Activated naive CD4-positive, alpha-beta T cell treated with anti-CD3 and anti-CD28 coated beads, Interleukin-2, amount 10 ng/mL, durations not matched to agents 7 days and 5 days (primary cell): Measurements from ENCODE around the gene SNX9.
A peak's percentile ranks its signal among the peaks of the same experiment; 100 is the strongest.

Source experiments
- CTCF ChIA-PET: fragments of 350-600 bp; sonication (Branson Sonifier 250); formaldehyde crosslinking; loops from one replicate; lab custom pipeline; 2021; ENCODE audit warnings: antibody characterized with exemption; lab: Charles Lee
- DNase-seq: peaks from one replicate; pipeline ENCODE4 v3.0.0-alpha.2; 2020
- H3K27ac Mint-ChIP-seq: one replicate; pipeline ENCODE4 v1.8.0; 2021; ENCODE audit warnings: mild to moderate bottlenecking, moderate library complexity, mixed read lengths
- H3K27me3 Mint-ChIP-seq: one replicate; pipeline ENCODE4 v1.8.0; 2021; ENCODE audit warnings: mild to moderate bottlenecking, mixed read lengths
- H3K36me3 Mint-ChIP-seq: one replicate; pipeline ENCODE4 v1.8.0; 2021; ENCODE audit warnings: mixed read lengths
- H3K4me1 Mint-ChIP-seq: one replicate; pipeline ENCODE4 v1.8.0; 2021; ENCODE audit warnings: mixed read lengths
- H3K4me3 Mint-ChIP-seq: one replicate; pipeline ENCODE4 v1.8.0; 2021; ENCODE audit warnings: mild to moderate bottlenecking, moderate library complexity, mixed read lengths
- H3K9me3 Mint-ChIP-seq: one replicate; pipeline ENCODE4 v1.8.0; 2021; ENCODE audit warnings: mixed read lengths

SNX9 gene

GRCh38 chr6:157952861-157953351, 129.9 kb downstream of the SNX9 start:
- no peaks in the 10 kb centered on the region for H3K36me3 Mint-ChIP-seq
- CTCF ChIA-PET: interaction anchor here (0.9 kb wide), 1 partner anchor 9 kb away, joined by 3 read pairs; no protein-coding TSS in a partner anchor

DNA sequence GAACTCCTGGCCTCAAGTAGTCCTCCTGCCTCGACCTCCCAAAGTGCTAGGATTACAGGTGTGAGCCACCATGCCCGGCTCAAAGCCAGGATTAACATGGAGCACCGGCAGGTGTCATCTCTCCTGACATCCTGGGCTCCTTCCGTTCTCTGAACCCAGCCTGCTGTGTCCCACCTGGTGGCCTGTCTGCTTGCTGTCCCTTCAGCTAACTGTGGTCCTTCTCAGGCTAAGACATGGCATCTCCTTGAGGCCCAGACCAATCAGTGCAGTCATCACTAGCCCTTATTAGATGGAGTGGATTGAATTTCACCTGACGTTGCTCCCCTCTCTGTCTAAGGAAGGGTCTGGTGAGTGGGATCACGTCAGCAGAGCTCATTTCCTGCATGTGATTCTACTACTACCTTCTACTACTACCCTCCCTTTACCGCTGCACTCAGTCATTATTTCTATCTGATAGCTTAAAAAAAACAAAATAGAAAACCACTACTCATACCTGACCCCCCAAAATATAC, 130.6 kb downstream of the SNX9 start:
- H3K4me3 Mint-ChIP-seq: no peak overlapping the region
- CTCF ChIA-PET: interaction anchor here (0.9 kb wide), 1 partner anchor 8 kb away, joined by 3 read pairs; no protein-coding TSS in a partner anchor
- H3K27ac Mint-ChIP-seq: no peak overlapping the region
- peaks cover 4% of the 10 kb centered on the region for H3K4me1 Mint-ChIP-seq
- no peak for DNase-seq
- H3K9me3 Mint-ChIP-seq: peaks cover 6% of the 10 kb centered on the region
- H3K36me3 Mint-ChIP-seq: peaks cover 4% of the 10 kb centered on the region
- peaks cover 47% of the 10 kb centered on the region for H3K27me3 Mint-ChIP-seq

More at GRCh38 chr6:157952861-157953351, 129.9 kb downstream of the SNX9 start:
- Mint-ChIP-seq H3K4me3 (no peak overlapping the region), H3K27ac (no peak overlapping the region), H3K27me3 (peaks cover 48% of the 10 kb centered on the region), H3K9me3 (peaks cover 2% of the 10 kb centered on the region), H3K4me1 (peaks cover 4% of the 10 kb centered on the region)
- no peak for DNase-seq

DNA sequence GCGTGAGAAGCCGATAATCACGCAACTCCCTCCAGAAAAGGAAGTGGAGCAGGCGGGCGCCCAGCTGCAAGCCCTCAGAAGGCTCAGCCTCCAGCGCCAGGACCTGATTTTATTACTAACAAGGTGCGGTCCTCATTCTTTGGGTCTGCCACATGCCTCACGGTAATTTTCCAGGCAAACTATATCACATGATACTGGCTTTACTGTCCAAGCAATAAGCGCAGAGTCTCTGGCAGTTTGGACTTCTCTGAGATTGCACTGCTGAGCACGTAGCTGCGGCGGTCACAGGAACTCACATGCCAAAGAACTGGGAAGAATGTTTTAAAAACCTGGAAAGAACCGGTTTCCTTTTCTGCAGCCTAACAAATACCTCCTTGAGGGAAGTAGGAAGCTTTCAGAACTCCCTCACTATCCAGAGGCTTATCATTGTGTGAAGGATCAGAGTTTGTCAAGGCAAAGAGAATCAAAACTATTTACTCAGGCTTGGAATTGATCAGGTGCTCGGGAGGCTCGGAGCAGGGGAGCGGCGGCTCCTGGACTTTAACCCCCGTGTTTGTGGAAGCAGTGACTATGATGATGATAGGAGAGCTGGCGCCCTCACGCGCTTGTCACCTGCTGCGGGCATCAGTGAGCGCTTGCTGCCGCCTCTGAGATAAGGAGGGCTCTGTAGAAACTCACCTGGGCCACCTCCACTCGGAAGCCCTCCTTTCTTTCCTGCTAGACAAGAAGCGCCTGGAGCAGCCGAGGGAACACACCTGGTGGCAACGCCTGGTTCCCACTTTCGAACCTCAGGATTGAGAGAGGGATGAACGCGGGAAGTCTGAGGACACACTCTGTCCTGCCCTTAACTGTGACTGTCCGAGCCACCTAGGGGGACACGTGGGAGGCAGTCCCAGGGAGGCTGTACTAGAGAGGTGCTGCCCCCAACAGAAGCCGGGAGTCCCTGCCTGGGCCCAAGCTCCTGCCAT, 131.4 kb downstream of the SNX9 start:
- Mint-ChIP-seq H3K27ac (no peak overlapping the region), H3K4me1 (peaks cover 4% of the 10 kb centered on the region), H3K27me3 (peaks cover 45% of the 10 kb centered on the region), H3K36me3 (peaks cover 11% of the 10 kb centered on the region), H3K9me3 (peaks cover 13% of the 10 kb centered on the region), H3K4me3 (no peak overlapping the region)
- CTCF ChIA-PET: no interaction called here
- DNase-seq: no peak

GRCh38 chr6:157955675-157956074, 132.6 kb downstream of the SNX9 start:
- Mint-ChIP-seq H3K27ac (no peak overlapping the region), H3K36me3 (peaks cover 17% of the 10 kb centered on the region), H3K27me3 (peaks cover 38% of the 10 kb centered on the region), H3K9me3 (peaks cover 19% of the 10 kb centered on the region), H3K4me3 (no peak overlapping the region), H3K4me1 (peaks cover 4% of the 10 kb centered on the region)
- no peak for DNase-seq
- CTCF ChIA-PET: no interaction called here

DNA sequence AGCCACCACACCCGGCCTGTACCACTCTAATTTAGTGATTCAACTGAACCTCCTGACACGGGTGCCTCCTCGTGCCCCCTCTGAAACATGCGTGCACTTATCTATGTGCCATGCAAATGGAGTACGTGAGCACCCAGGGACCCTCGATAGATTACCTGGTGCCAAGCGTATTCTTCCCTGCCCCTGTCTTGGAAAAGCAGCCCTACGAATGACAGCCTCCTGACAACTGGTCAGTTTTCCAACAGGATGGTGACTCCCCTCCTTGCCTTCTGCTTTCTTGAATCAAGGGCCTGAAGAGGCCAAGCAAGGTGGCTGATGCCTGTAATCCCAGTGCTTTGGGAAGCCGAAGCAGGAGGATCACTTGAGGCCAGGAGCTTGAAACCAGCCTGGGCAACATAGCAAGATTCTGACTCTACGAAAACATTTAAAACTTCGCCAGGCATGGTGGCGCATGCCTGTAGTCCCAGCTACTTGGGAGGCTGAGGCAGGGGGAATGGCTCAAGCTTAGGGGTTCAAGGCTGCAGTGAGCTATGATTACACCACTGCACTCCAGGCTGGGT, 133.2 kb downstream of the SNX9 start:
- H3K27me3 Mint-ChIP-seq: peaks cover 41% of the 10 kb centered on the region
- H3K9me3 Mint-ChIP-seq: peaks cover 19% of the 10 kb centered on the region
- no peak for DNase-seq
- CTCF ChIA-PET: no interaction called here
- peaks cover 20% of the 10 kb centered on the region for H3K36me3 Mint-ChIP-seq
- H3K4me1 Mint-ChIP-seq: peaks cover 10% of the 10 kb centered on the region
- no peak overlapping the region for H3K27ac Mint-ChIP-seq
- no peak overlapping the region for H3K4me3 Mint-ChIP-seq

DNA sequence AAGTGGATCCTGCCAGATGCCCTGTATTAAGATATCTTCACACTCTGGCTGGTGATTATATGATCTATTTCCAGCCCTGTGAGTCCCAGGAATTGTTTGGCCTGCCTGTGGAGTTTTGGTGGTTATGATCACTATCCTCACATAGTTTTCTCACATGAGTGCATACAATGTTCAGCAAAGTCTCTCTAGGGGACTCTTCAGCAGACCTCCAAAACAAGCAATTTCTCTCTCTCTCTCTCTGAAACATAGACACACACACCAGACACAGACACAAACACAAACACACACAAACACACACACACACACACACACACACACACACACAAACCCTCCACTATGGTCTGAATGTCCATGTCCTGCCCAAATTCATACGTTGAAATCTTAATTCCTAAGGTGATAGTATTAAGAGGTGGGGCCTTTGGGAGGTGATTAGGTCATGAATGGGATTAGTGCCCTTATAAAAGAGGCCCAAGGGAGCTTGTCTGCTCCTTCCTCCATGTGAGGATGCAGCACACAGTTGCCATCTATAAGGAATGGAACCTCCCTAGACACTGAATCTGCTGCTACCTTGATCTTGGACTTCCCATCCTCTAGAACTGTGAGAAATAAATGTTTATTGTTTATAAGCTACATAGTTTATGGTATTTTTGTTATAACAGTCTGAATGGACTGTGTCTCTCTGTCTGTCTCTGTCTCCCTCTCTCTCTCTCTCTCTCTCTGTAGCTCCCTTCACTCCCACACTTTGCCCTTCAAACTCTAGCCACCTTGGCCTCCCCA, 136.6 kb downstream of the SNX9 start:
- peaks cover 34% of the 10 kb centered on the region for H3K4me1 Mint-ChIP-seq
- CTCF ChIA-PET: interaction anchor here (0.7 kb wide), 1 partner anchor 13 kb away, joined by 3 read pairs; no protein-coding TSS in a partner anchor
- DNase-seq: no peak
- H3K9me3 Mint-ChIP-seq: peaks cover 19% of the 10 kb centered on the region
- H3K27me3 Mint-ChIP-seq: peaks cover 13% of the 10 kb centered on the region
- no peak overlapping the region for H3K27ac Mint-ChIP-seq
- no peak overlapping the region for H3K4me3 Mint-ChIP-seq
- peaks cover 29% of the 10 kb centered on the region for H3K36me3 Mint-ChIP-seq

DNA sequence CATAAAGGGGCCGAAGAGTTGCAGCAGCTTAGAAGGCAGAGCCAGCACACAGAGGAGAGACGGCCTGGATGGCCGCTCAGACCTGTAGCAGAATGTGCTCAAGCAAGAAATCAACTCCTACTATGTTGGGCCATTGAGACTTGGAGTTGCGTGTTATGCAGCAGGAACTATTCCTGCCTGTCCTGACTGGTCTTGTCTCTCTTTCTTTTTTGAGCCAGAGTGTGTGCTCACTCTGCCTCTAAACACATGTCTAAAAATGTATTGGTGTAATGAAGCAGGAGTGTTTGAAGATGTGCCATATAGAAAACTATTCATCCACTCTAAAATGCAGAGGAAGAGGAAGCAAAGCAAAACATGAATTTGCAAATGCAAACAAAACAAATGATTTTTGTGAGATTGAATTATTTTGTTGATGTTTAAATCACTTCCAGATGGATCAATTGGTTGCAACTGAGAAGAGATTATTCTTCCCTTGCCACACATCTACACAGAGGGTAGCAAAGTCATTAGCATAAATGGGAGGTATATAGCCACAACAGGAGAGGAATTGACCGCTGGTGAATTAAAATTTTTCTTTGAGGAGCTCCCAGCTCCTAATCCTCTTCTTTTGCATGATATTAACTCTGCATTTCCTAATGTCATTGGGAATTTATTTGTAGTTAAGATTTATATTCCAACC, 138.2 kb downstream of the SNX9 start:
- no peak overlapping the region for H3K27ac Mint-ChIP-seq
- H3K9me3 Mint-ChIP-seq: peaks cover 22% of the 10 kb centered on the region
- peaks cover 13% of the 10 kb centered on the region for H3K27me3 Mint-ChIP-seq
- CTCF ChIA-PET: interaction anchor here (0.9 to 1.6 kb wide), 4 partner anchors 8 to 88 kb away, joined by 3 to 4 read pairs (median 4); no protein-coding TSS in a partner anchor
- H3K4me1 Mint-ChIP-seq: peaks cover 34% of the 10 kb centered on the region
- DNase-seq: no peak
- H3K4me3 Mint-ChIP-seq: no peak overlapping the region
- peaks cover 33% of the 10 kb centered on the region for H3K36me3 Mint-ChIP-seq

DNA sequence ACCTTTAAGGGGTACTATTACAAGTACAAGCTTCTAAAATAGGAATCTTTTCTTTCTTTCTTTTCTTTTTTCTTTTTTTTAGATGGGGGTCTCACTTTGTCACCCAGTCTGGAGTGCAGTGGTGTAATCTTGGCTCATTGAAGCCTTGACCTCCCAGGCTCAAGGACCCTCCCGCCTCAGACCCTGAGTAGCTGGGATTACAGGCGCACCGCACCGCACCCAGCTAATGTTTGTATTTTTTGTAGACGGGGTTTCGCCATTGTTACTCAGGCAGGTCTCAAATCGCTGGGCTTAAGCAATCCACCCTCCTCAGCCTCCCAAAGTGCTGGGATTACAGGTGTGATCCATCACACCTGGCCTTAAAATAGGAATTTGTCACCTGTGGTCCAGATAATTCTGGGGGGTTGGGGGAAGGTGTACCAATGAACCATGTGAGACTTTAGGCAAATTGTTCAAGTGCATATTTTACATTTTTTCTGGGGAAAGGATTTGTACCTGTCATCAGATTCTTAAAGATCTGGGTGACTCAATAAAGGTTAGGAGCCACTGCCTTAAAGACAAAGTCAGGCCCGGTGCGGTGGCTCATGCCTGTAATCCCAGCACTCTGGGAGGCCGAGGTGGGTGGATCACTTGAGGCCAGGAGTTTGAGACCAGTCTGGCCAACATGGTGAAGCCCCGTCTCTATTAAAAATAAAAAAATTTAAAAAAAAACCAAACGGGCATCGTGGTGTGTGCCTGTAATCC, 139.0 kb downstream of the SNX9 start:
- Mint-ChIP-seq H3K4me3 (peak overlapping the region; percentile 76), H3K4me1 (peaks cover 34% of the 10 kb centered on the region), H3K27me3 (peaks cover 14% of the 10 kb centered on the region), H3K27ac (peak overlapping the region; percentile 98), H3K36me3 (peaks cover 33% of the 10 kb centered on the region), H3K9me3 (peaks cover 22% of the 10 kb centered on the region)
- DNase-seq: no peak
- CTCF ChIA-PET: interaction anchor here (0.9 to 2.0 kb wide), 4 partner anchors 9 to 25 kb away, joined by 3 to 5 read pairs (median 3); partner anchors contain the start of gene SYNJ2

DNA sequence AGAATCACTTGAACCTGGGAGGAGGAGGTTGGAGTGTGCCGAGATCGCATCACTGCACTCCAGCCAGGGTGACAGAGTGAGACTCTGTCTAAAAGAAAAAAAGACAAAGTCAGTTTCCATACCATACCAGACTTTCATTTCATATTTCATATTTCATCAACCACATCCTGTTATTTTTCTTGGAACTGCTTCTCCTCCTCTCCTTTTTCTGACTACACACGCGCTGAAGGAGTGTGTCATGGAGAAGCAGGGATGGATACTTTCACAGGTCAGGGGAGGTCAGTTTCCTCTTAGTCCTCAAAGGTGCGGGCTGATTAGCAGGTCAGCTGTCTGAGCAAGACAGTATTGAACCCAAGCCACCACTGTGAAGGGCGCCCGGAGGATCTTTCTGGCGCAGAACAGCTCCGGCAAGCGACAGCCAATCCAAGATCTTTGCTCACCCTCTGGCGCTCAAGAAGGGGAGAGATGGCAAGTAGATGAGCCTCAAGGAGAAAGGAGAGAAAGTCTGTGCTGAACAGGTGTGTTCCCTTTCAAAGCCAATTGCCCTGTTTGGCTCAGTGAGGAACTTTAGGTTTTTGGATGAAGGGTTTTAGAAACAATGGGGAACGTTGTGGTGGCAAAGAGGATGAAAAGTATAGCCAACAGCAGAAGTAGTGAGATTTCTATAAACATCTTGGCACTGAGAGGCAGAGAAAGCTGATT, 139.7 kb downstream of the SNX9 start:
- peak overlapping the region; percentile 98 for H3K27ac Mint-ChIP-seq
- CTCF ChIA-PET: interaction anchor here (0.9 to 2.3 kb wide), 6 partner anchors 19 to 109 kb away, joined by 3 to 11 read pairs (median 5); partner anchors contain the start of gene SYNJ2

GRCh38 chr6:157964100-157964499, 141.1 kb downstream of the SNX9 start:
- CTCF ChIA-PET: interaction anchor here (0.8 to 2.3 kb wide), 5 partner anchors 18 to 108 kb away, joined by 4 to 11 read pairs (median 5); partner anchors contain the start of gene SYNJ2
- peak overlapping the region; percentile 25 for H3K4me3 Mint-ChIP-seq
- peaks cover 12% of the 10 kb centered on the region for H3K9me3 Mint-ChIP-seq
- H3K27me3 Mint-ChIP-seq: peaks cover 12% of the 10 kb centered on the region
- peaks cover 34% of the 10 kb centered on the region for H3K4me1 Mint-ChIP-seq
- H3K36me3 Mint-ChIP-seq: peaks cover 25% of the 10 kb centered on the region
- peak overlapping the region; percentile 98 for H3K27ac Mint-ChIP-seq
- no peak for DNase-seq

More for the DNA sequence above, 139.7 kb downstream of the SNX9 start:
- peaks cover 34% of the 10 kb centered on the region for H3K4me1 Mint-ChIP-seq
- H3K9me3 Mint-ChIP-seq: peaks cover 21% of the 10 kb centered on the region
- peaks cover 16% of the 10 kb centered on the region for H3K27me3 Mint-ChIP-seq
- H3K36me3 Mint-ChIP-seq: peaks cover 33% of the 10 kb centered on the region
- H3K4me3 Mint-ChIP-seq: peak overlapping the region; percentile 76
- DNase-seq: peak; percentile 53

DNA sequence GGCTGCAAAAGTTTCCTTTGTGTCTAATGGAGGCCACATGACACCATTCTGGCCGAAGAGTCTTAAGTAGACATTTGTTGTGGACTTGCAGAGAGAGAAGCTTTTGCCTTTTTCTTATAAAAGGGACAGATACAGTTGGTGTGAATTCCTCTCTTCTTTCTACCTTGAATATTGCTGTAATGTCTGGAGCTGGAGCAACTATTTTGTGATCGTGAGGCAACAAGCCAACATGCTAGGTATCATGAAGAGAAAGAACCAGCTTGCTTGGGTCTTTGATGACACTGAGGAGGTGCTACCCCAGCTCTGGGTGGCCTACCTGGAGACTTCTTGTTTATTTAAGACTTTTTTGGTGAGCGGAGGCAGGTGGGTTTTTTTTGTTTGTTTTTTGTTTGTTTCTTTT, 142.3 kb downstream of the SNX9 start:
- Mint-ChIP-seq H3K27ac (no peak overlapping the region), H3K9me3 (peaks cover 3% of the 10 kb centered on the region), H3K4me3 (no peak overlapping the region), H3K36me3 (peaks cover 16% of the 10 kb centered on the region), H3K27me3 (peaks cover 14% of the 10 kb centered on the region), H3K4me1 (peaks cover 34% of the 10 kb centered on the region)
- CTCF ChIA-PET: interaction anchor here (1.3 kb wide), 1 partner anchor 60 kb away, joined by 5 read pairs; no protein-coding TSS in a partner anchor
- DNase-seq: no peak

- H3K27me3 Mint-ChIP-seq: peaks cover 22% of the 10 kb centered on the region
- H3K27ac Mint-ChIP-seq: no peak overlapping the region
- H3K4me1 Mint-ChIP-seq: peaks cover 26% of the 10 kb centered on the region
- CTCF ChIA-PET: interaction anchor here (1.3 kb wide), 1 partner anchor 59 kb away, joined by 5 read pairs; no protein-coding TSS in a partner anchor
- peaks cover 13% of the 10 kb centered on the region for H3K36me3 Mint-ChIP-seq
- H3K9me3 Mint-ChIP-seq: peaks cover 3% of the 10 kb centered on the region
- no peak overlapping the region for H3K4me3 Mint-ChIP-seq
- no peak for DNase-seq
Measured at GRCh38 chr6:157966589-157966977, 143.5 kb downstream of the SNX9 start.
